ENCODE results near the gene DIO3.

DNA sequence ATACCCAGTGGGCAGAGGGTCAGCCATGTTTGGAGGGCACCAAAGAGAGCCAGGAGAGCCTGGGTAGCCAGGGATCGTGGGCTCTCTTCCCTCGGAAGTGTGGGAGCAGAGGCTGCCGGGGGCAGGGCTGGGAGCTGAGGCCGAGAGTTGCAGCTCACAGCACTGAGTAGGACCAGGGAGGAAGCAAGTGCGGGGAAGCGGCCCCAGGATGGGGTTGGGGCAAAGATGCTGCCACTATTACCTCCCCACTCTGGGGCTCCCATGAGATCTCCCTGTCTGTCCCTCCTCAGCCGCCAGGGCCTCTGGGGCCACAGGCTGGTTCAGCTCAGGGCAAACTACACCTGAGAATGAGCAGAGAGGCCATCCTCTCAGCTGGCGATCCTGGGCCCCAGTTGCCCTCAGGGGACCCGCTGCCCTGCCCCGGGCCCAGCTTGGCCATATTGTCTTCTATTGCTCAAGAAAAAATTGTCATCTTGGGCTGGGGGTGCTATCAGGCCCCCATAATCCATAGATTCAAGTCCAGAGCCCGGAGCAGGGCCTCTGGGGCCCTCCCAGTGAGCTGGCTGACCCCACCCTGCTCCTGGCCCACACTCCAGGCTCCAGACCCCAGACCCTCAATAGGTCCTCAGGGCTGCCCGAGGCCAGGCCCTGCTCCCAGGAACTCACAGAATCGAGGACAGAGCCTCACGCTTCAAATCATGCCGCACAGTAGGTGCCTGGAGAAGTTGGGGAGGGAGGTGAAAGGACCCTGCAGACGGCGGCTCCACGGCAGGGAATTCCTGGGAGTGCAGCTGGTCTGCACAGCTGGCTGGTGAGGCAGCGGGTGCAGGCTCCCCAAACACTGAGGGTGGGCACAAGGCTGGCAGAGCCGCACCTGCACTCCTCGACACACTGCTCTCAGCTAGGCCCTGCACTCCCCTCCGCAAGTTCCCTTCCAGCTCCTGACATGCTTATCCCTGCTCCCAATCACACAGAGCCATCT lies 20.5 kb upstream of the DIO3 start:
- no peak for TF ChIP-seq POLR2A (IDR thresholded peaks at IDR 0.05; ENCODE audit: low read depth, low read length)
- TF ChIP-seq POLR2AphosphoS5 (IDR thresholded peaks at IDR 0.05; ENCODE audit: low read depth, low read length): no peak
